Measurements from ENCODE around the gene MRPL17. TPM values are rescaled to one million over a fixed set of nuclear protein-coding genes. Genes with fewer than 3 reads are reported as not detected.

The MRPL17 gene
- total and polyA plus RNA-seq, 2 of the 13 experiments (the other 11 are each of a cell fraction or from before 2014, with no cell fraction given) = 59.4 to 90.0 TPM

DNA sequence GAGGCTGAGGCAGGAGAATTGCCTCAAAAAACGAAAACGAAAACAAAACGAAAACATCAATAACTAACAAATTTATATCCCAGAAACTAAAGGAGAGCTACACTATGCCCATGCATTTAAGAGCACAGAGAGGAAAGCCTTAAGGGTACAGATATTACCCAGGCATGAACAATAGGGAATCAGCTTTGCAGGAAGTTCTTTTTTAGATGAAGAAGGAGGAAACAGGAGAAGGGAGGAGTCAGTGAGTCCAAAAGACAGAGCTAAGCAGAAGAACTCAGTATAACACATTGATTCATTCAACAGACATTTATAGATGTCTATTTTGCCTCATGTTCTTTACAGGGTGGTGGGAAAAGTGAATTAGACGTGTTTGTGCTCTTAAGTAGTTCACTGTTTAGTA, 8.3 kb downstream of the MRPL17 start:
- no peak for FAIRE-seq
- Histone ChIP-seq H3K9ac (ENCODE audit: insufficient read depth, low read depth, low read length) (no peak overlapping the region), H3K27ac (ENCODE audit: extremely low read length, insufficient read depth, low read length) (no peak overlapping the region), H3K4me3 (replicated peaks in 1 of 3; ENCODE audit: insufficient read depth in 1 of 3, low read depth in 2 of 3, low read length in 3 of 3) (no peak overlapping the region), H3K79me2 (ENCODE audit: insufficient read depth, low read length) (no peaks in the 10 kb centered on the region), H3K9me3 (ENCODE audit: low read length) (no peaks in the 10 kb centered on the region), H3K4me2 (ENCODE audit: low read depth, low read length) (no peak overlapping the region), H2AFZ (ENCODE audit: low read length) (no peak overlapping the region), H4K20me1 (ENCODE audit: insufficient read depth, low read length) (no peaks in the 10 kb centered on the region), H3K4me1 (ENCODE audit: insufficient read depth, low read length) (no peaks in the 10 kb centered on the region), H3K27me3 (ENCODE audit: control insufficient read depth in 1 of 2, insufficient read depth in 2 of 2, low read length in 2 of 2) (peaks cover 0 to 5% of the 10 kb centered on the region in 2 experiments; a peak in 1 of 5 replicates), H3K36me3 (replicated peaks in 1 of 2; ENCODE audit: control insufficient read depth in 1 of 2, insufficient read depth in 2 of 2, low read length in 2 of 2) (no peaks in the 10 kb centered on the region)
- no peak for ATAC-seq
- in situ Hi-C loops (cut with HindIII; ENCODE audit: extremely low pct_ligation_motif_present, low pct_unique_long_range_greater_than_20kb) = no loop called here
- no peak for DNase-seq (ENCODE audit: low spot score)
- intact Hi-C loops (cut with micrococcal nuclease; ENCODE audit: unreplicated experiment) = no loop called here
- WGBS (ENCODE audit: low lambda C conversion rate) = 44% methylated on average over 4 of the region's 4 CpGs
- CTCF ChIA-PET (ENCODE audit: low intra/inter-chr PET ratio, low total read pairs) = no interaction called here
- no TSS peak for BruUV-seq (replicated peaks)
- POLR2A ChIA-PET = no interaction called here
- TF ChIP-seq ZNF224 (CRISPR knock-in tag; IDR thresholded peaks at IDR 0.05) = no peak
- no peak for TF ChIP-seq NR1H2 (CRISPR knock-in tag; IDR thresholded peaks at IDR 0.05; ENCODE audit: borderline replicate concordance, low read depth)
- no peak for TF ChIP-seq ZNF749 (CRISPR knock-in tag; IDR thresholded peaks at IDR 0.05; ENCODE audit: borderline replicate concordance)
- TF ChIP-seq RAD51 (IDR thresholded peaks at IDR 0.05; ENCODE audit: borderline replicate concordance) = no peak
- TF ChIP-seq ZBTB8A (CRISPR knock-in tag; IDR thresholded peaks at IDR 0.05; ENCODE audit: borderline replicate concordance, low read depth) = no peak
- TF ChIP-seq, protein P1, sequence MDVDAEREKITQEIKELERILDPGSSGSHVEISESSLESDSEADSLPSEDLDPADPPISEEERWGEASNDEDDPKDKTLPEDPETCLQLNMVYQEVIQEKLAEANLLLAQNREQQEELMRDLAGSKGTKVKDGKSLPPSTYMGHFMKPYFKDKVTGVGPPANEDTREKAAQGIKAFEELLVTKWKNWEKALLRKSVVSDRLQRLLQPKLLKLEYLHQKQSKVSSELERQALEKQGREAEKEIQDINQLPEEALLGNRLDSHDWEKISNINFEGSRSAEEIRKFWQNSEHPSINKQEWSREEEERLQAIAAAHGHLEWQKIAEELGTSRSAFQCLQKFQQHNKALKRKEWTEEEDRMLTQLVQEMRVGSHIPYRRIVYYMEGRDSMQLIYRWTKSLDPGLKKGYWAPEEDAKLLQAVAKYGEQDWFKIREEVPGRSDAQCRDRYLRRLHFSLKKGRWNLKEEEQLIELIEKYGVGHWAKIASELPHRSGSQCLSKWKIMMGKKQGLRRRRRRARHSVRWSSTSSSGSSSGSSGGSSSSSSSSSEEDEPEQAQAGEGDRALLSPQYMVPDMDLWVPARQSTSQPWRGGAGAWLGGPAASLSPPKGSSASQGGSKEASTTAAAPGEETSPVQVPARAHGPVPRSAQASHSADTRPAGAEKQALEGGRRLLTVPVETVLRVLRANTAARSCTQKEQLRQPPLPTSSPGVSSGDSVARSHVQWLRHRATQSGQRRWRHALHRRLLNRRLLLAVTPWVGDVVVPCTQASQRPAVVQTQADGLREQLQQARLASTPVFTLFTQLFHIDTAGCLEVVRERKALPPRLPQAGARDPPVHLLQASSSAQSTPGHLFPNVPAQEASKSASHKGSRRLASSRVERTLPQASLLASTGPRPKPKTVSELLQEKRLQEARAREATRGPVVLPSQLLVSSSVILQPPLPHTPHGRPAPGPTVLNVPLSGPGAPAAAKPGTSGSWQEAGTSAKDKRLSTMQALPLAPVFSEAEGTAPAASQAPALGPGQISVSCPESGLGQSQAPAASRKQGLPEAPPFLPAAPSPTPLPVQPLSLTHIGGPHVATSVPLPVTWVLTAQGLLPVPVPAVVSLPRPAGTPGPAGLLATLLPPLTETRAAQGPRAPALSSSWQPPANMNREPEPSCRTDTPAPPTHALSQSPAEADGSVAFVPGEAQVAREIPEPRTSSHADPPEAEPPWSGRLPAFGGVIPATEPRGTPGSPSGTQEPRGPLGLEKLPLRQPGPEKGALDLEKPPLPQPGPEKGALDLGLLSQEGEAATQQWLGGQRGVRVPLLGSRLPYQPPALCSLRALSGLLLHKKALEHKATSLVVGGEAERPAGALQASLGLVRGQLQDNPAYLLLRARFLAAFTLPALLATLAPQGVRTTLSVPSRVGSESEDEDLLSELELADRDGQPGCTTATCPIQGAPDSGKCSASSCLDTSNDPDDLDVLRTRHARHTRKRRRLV (CRISPR knock-in tag; IDR thresholded peaks at IDR 0.05) = no peak
- TF ChIP-seq, protein P2, sequence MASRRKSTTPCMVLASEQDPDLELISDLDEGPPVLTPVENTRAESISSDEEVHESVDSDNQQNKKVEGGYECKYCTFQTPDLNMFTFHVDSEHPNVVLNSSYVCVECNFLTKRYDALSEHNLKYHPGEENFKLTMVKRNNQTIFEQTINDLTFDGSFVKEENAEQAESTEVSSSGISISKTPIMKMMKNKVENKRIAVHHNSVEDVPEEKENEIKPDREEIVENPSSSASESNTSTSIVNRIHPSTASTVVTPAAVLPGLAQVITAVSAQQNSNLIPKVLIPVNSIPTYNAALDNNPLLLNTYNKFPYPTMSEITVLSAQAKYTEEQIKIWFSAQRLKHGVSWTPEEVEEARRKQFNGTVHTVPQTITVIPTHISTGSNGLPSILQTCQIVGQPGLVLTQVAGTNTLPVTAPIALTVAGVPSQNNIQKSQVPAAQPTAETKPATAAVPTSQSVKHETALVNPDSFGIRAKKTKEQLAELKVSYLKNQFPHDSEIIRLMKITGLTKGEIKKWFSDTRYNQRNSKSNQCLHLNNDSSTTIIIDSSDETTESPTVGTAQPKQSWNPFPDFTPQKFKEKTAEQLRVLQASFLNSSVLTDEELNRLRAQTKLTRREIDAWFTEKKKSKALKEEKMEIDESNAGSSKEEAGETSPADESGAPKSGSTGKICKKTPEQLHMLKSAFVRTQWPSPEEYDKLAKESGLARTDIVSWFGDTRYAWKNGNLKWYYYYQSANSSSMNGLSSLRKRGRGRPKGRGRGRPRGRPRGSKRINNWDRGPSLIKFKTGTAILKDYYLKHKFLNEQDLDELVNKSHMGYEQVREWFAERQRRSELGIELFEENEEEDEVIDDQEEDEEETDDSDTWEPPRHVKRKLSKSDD (CRISPR knock-in tag; IDR thresholded peaks at IDR 0.05; ENCODE audit: low read depth) = no peak
- no peak for TF ChIP-seq SSRP1 (CRISPR knock-in tag; IDR thresholded peaks at IDR 0.05)
- no peak for TF ChIP-seq SMC3 (IDR thresholded peaks at IDR 0.05; ENCODE audit: low read length)
- no peak for TF ChIP-seq XRCC5 (optimal IDR thresholded peaks at IDR 0.05; ENCODE audit: low read length)
- no peak for TF ChIP-seq ZNF776 (CRISPR knock-in tag; IDR thresholded peaks at IDR 0.05)
- no peak for TF ChIP-seq KLF12 (CRISPR knock-in tag; IDR thresholded peaks at IDR 0.05; ENCODE audit: borderline replicate concordance)
- TF ChIP-seq ZNF615 (CRISPR knock-in tag; IDR thresholded peaks at IDR 0.05; ENCODE audit: borderline replicate concordance) = no peak
- no peak for TF ChIP-seq SATB2 (CRISPR knock-in tag; IDR thresholded peaks at IDR 0.05)

Data from HepG2 (cell line).